HCT116 (cell line): ENCODE data around the gene EVI5. TPM values are rescaled to one million over a fixed set of nuclear protein-coding genes. Genes with fewer than 3 reads are reported as not detected.

Experiments
- ATAC-seq: fragments of 200-7000 bp; cut with Tn5 transposase; 2 replicates; pipeline ENCODE4 v1.9.1; 2020; ENCODE audit warnings: mild to moderate bottlenecking, moderate library complexity
- BruUV-seq: library from RNA; stranded (reverse); fragments of 400-500 nt; replicated peaks from 2 replicates; lab custom pipeline; 2021; lab: Mats Ljungman, UMichigan
- CTCF ChIA-PET: fragments of 300-600 bp; sonication (Branson Sonifier 250); formaldehyde crosslinking; loops from one replicate; lab custom pipeline; 2021; ENCODE audit warnings: antibody characterized with exemption; lab: Charles Lee
- POLR2A ChIA-PET: fragments of 300-600, 350-600 bp; sonication (Branson Sonifier 250); formaldehyde crosslinking; loops from one replicate; lab custom pipeline; 2021; ENCODE audit warnings: antibody characterized with exemption; lab: Charles Lee
- RAD21 ChIA-PET, 2 experiments: fragments of 300-600 bp; sonication (Branson Sonifier 250); formaldehyde crosslinking; loops; one replicate each; lab custom pipeline; 2023; ENCODE audit warnings: low total read pairs in 2 of 2; ENCODE audit not compliant: uncharacterized antibody in 2 of 2, unreplicated experiment in 2 of 2, low non-redundant PET in 1 of 2; lab: Charles Lee
- DNase-seq: peaks from one replicate; pipeline ENCODE4 v3.0.0-alpha.2; 2010; ENCODE audit warnings: low read depth, low spot score
- H2AFZ ChIP-seq: fragments of 200-600 bp; shearing (Covaris generic), sonication (generic); 2 replicates; pipeline ENCODE4 v1.6.1; 2017; ENCODE audit warnings: low read depth, mixed run types, mixed read lengths, antibody characterized with exemption, low read length; ENCODE audit not compliant: poor library complexity, severe bottlenecking
- H3K27ac ChIP-seq: 2 replicates; pipeline ENCODE4 v1.5.1; 2012; ENCODE audit warnings: low read depth, low read length
- H3K27me3 ChIP-seq: fragments of 200-600 bp; sonication (generic); 2 replicates; pipeline ENCODE4 v1.6.1; 2016; ENCODE audit warnings: mixed run types, low read length, mixed read lengths; ENCODE audit not compliant: insufficient read depth
- H3K36me3 ChIP-seq, 2 experiments: fragments of 200-500 bp in 1 of 2; fragments of 200-600 bp in 1 of 2; sonication (Bioruptor generic) in 1 of 2; sonication (generic) in 1 of 2; 2 replicates each; pipeline versions ENCODE4 v1.5.1 to v1.6.1; 2014 to 2016; ENCODE audit warnings: low read length in 2 of 2, inconsistent platforms in 1 of 2, mixed read lengths in 1 of 2, mixed run types in 1 of 2; ENCODE audit not compliant: insufficient read depth in 2 of 2, control insufficient read depth in 1 of 2
- H3K4me1 ChIP-seq, 2 experiments: fragments of 200-600 bp in 1 of 2; sonication (generic) in 1 of 2; 2 replicates each; pipeline versions ENCODE4 v1.5.1 to v1.6.1; 2012 to 2017; ENCODE audit warnings: low read length in 2 of 2, inconsistent platforms in 1 of 2, mild to moderate bottlenecking in 1 of 2, mixed read lengths in 1 of 2, mixed run types in 1 of 2, moderate library complexity in 1 of 2; ENCODE audit not compliant: insufficient read depth in 2 of 2, control insufficient read depth in 1 of 2
- H3K4me2 ChIP-seq: fragments of 200-600 bp; sonication (generic); 2 replicates; pipeline ENCODE4 v1.6.1; 2017; ENCODE audit warnings: mixed run types, low read length, mixed read lengths
- H3K4me3 ChIP-seq, 2 experiments: fragments of 200-600 bp in 1 of 2; sonication (generic) in 1 of 2; replicated peaks in 1 of 2; 2 replicates each; pipeline ENCODE4 v1.5.1; 2011 to 2016; ENCODE audit warnings: low read length in 2 of 2, control low read depth in 1 of 2, low read depth in 1 of 2, mild to moderate bottlenecking in 1 of 2, mixed read lengths in 1 of 2, mixed run types in 1 of 2
- H3K79me2 ChIP-seq: fragments of 200-600 bp; sonication (generic); 2 replicates; pipeline ENCODE4 v1.6.1; 2017; ENCODE audit warnings: mild to moderate bottlenecking, mixed run types, low read length, moderate library complexity, mixed read lengths; ENCODE audit not compliant: insufficient read depth
- H3K9ac ChIP-seq: fragments of 200-600 bp; sonication (generic); 2 replicates; pipeline ENCODE4 v1.6.1; 2016; ENCODE audit warnings: low read length, mixed read lengths
- H3K9me2 ChIP-seq: fragments of 200-600 bp; sonication (generic), shearing (Covaris generic); 2 replicates; pipeline ENCODE4 v1.6.1; 2017; ENCODE audit warnings: mixed run types, mild to moderate bottlenecking, moderate library complexity; ENCODE audit not compliant: insufficient read depth
- H3K9me3 ChIP-seq, 2 experiments: fragments of 200-500 bp in 1 of 2; fragments of 200-600 bp in 1 of 2; sonication (Bioruptor generic) in 1 of 2; sonication (generic) in 1 of 2; 2 replicates each; pipeline ENCODE4 v1.6.1; 2014 to 2017; ENCODE audit warnings: low read length in 2 of 2, mixed read lengths in 2 of 2, inconsistent platforms in 1 of 2, low read depth in 1 of 2, mild to moderate bottlenecking in 1 of 2, mixed run types in 1 of 2, moderate library complexity in 1 of 2; ENCODE audit not compliant: control insufficient read depth in 1 of 2, insufficient read depth in 1 of 2
- H4K20me1 ChIP-seq: fragments of 200-600 bp; sonication (generic), shearing (Covaris generic); 2 replicates; pipeline ENCODE4 v1.6.1; 2017; ENCODE audit warnings: mixed run types, mild to moderate bottlenecking, moderate library complexity; ENCODE audit not compliant: insufficient read depth
- CEBPB ChIP-seq: IDR thresholded peaks from 2 replicates; pipeline ENCODE4 v1.6.1; 2012; ENCODE audit warnings: low read depth
- EGR1 ChIP-seq: IDR thresholded peaks from 2 replicates; pipeline ENCODE4 v1.6.1; 2012; ENCODE audit warnings: low read depth
- ELF1 ChIP-seq: IDR thresholded peaks from 2 replicates; pipeline ENCODE4 v1.6.1; 2012; ENCODE audit warnings: low read depth, borderline replicate concordance
- EZH2 ChIP-seq: fragments of 200-600 bp; sonication (generic); IDR thresholded peaks from 2 replicates; pipeline ENCODE4 v1.6.1; 2017; ENCODE audit warnings: antibody characterized with exemption, mixed run types
- JUND ChIP-seq: IDR thresholded peaks from 2 replicates; pipeline ENCODE4 v1.6.1; 2012
- POLR2A ChIP-seq: IDR thresholded peaks from 2 replicates; pipeline ENCODE4 v1.7.0; 2011; ENCODE audit warnings: borderline replicate concordance; ENCODE audit not compliant: insufficient read depth, insufficient read length; ENCODE audit errors: extremely low read depth
- POLR2AphosphoS5 ChIP-seq: IDR thresholded peaks from 2 replicates; pipeline ENCODE4 v1.6.1; 2011; ENCODE audit warnings: mild to moderate bottlenecking, low read depth, low read length, moderate library complexity
- SIN3A ChIP-seq: IDR thresholded peaks from 2 replicates; pipeline ENCODE4 v1.6.1; 2012; ENCODE audit warnings: low read depth
- SP1 ChIP-seq: IDR thresholded peaks from 2 replicates; pipeline ENCODE4 v1.6.1; 2012; ENCODE audit warnings: low read depth
- SRF ChIP-seq: IDR thresholded peaks from 2 replicates; pipeline ENCODE4 v1.6.1; 2012; ENCODE audit warnings: low read depth
- TCF7L2 ChIP-seq: IDR thresholded peaks from 2 replicates; pipeline ENCODE4 v1.7.0; 2011; ENCODE audit warnings: borderline replicate concordance, inconsistent platforms; ENCODE audit not compliant: insufficient read depth, insufficient read length; ENCODE audit errors: extremely low read depth
- ZFX ChIP-seq: fragments of 450-650 bp; IDR thresholded peaks from 2 replicates; pipeline ENCODE4 v1.6.1; 2017
- intact Hi-C: fragments of 100-400 bp; cut with micrococcal nuclease; formaldehyde crosslinking; loops from 2 replicates; pipeline ENCODE4 v1.10.0; 2022
- total RNA-seq: library from RNA; stranded (reverse); gene quantifications from one replicate; pipeline ENCODE4 v1.2.1, GENCODE V29; 2021; ENCODE audit not compliant: unreplicated experiment
- TF ChIP-seq, protein P1 (sequence below): IDR thresholded peaks from 2 replicates; pipeline ENCODE4 v1.6.1; 2012
- TF ChIP-seq, protein P2 (sequence below), 3 experiments: fragments of 200-600 bp in 1 of 3; sonication (generic) in 1 of 3; IDR thresholded peaks in 2 of 3; conservative IDR thresholded peaks in 1 of 3; 2 replicates each; pipeline ENCODE4 v1.5.1; 2012 to 2017; ENCODE audit warnings: low read depth in 2 of 3, low read length in 2 of 3, antibody characterized with exemption in 1 of 3, borderline replicate concordance in 1 of 3, control low read depth in 1 of 3, mild to moderate bottlenecking in 1 of 3, mixed read lengths in 1 of 3, mixed run types in 1 of 3, moderate library complexity in 1 of 3; ENCODE audit not compliant: insufficient read depth in 1 of 3
- TF ChIP-seq, protein P3 (sequence below): IDR thresholded peaks from 2 replicates; pipeline ENCODE4 v1.6.1; 2012; ENCODE audit warnings: low read depth
- TF ChIP-seq, protein P4 (sequence below): IDR thresholded peaks from 2 replicates; pipeline ENCODE4 v1.6.1; 2012

Gene EVI5
- total RNA-seq, 1 experiment from 2014 or later, result 21.8 TPM

DNA sequence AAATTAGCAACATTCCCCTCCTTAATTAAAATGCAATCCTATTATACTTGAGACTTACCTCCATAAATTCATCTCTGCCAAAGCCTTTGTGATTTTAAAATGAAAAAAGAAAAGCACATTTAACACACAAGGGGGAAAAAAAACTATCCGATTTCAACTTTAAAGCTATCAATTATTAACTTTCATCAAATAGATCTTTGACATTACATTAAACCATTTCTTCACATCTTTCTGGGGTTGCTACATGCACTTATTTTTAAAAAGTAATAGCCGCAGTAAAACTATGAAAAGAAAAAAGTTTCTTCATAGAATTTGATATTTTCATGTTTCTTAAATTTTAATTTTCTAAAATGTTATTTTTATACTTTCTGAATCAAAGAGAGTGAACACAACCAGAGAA is 71.0 kb downstream of the EVI5 start:
- Histone ChIP-seq H3K27me3 (no peaks in the 10 kb centered on the region), H3K4me3 (no peak overlapping the region), H3K9me3 (no peaks in the 10 kb centered on the region), H3K36me3 (no peaks in the 10 kb centered on the region), H3K4me1 (no peaks in the 10 kb centered on the region), H4K20me1 (no peaks in the 10 kb centered on the region), H3K79me2 (no peaks in the 10 kb centered on the region), H2AFZ (no peak overlapping the region), H3K4me2 (no peak overlapping the region), H3K9me2 (0 out of 2 replicates have a peak, but pooled peaks cover 1% of the 10 kb centered on the region), H3K27ac (no peak overlapping the region), H3K9ac (no peak overlapping the region)
- intact Hi-C loops, result no loop called here
- POLR2A ChIA-PET, result no interaction called here
- no peak for DNase-seq
- RAD21 ChIA-PET, result no interaction called here
- TF ChIP-seq, protein P1, sequence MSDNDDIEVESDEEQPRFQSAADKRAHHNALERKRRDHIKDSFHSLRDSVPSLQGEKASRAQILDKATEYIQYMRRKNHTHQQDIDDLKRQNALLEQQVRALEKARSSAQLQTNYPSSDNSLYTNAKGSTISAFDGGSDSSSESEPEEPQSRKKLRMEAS, result no peak
- no peak for ATAC-seq
- CTCF ChIA-PET, result no interaction called here
- no TSS peak for BruUV-seq

DNA sequence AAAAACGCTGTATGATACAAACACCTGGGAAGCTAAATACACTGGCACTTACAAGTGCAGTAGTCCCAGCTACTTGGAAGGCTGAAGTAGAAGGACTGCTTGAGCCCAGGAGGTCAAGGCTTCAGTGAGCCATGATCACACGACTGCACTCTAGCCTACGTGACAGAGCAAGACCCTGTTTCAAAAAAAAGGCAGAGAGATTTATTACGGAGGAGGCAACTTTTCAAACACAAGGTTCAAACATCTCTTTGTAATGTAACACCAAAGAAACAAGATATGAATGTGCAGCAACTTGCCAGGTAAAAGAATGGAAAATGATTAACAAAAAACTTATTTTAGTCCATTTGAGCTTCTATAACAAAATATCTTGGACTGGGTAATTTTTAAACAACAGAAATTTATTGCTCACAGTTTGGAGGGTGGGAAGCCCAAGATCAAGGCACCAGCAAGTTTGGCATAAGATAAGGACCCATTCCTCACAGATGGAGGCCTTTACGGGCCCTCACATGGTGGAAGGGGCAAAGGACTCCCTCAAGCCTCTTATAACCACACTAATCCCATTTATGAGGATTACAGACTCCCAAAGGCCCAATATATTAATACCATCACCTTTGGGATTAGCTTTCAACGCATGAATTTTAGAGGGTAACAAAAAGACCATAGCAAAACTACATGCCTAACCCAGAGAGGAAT is 73.3 kb downstream of the EVI5 start:
- ChIA-PET CTCF (no interaction called here), POLR2A (no interaction called here), RAD21 (no interaction called here)
- no peak overlapping the region for H3K4me2 ChIP-seq
- H3K9me2 ChIP-seq, result peaks cover 6% of the 10 kb centered on the region; the same call in 1 of the 2 replicates
- H3K9ac ChIP-seq, result no peak overlapping the region
- H3K9me3 ChIP-seq, result no peaks in the 10 kb centered on the region
- ATAC-seq (no peak), DNase-seq (no peak)
- intact Hi-C loops, result no loop called here
- no peak overlapping the region for H3K27ac ChIP-seq
- TF ChIP-seq, protein P2, sequence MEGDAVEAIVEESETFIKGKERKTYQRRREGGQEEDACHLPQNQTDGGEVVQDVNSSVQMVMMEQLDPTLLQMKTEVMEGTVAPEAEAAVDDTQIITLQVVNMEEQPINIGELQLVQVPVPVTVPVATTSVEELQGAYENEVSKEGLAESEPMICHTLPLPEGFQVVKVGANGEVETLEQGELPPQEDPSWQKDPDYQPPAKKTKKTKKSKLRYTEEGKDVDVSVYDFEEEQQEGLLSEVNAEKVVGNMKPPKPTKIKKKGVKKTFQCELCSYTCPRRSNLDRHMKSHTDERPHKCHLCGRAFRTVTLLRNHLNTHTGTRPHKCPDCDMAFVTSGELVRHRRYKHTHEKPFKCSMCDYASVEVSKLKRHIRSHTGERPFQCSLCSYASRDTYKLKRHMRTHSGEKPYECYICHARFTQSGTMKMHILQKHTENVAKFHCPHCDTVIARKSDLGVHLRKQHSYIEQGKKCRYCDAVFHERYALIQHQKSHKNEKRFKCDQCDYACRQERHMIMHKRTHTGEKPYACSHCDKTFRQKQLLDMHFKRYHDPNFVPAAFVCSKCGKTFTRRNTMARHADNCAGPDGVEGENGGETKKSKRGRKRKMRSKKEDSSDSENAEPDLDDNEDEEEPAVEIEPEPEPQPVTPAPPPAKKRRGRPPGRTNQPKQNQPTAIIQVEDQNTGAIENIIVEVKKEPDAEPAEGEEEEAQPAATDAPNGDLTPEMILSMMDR (IDR thresholded peaks at IDR 0.05 in 2 of 3, conservative IDR thresholded peaks at IDR 0.05 in 1 of 3; ENCODE audit: borderline replicate concordance in 1 of 3, insufficient read depth in 1 of 3, low read depth in 2 of 3, low read length in 2 of 3), result no peak
- TF ChIP-seq TCF7L2 (no peak), ZFX (no peak), SIN3A (no peak), EZH2 (no peak), CEBPB (no peak), POLR2A (no peak), SP1 (no peak), SRF (no peak), EGR1 (no peak), ELF1 (no peak), JUND (no peak), POLR2AphosphoS5 (no peak)
- TF ChIP-seq, protein P3, sequence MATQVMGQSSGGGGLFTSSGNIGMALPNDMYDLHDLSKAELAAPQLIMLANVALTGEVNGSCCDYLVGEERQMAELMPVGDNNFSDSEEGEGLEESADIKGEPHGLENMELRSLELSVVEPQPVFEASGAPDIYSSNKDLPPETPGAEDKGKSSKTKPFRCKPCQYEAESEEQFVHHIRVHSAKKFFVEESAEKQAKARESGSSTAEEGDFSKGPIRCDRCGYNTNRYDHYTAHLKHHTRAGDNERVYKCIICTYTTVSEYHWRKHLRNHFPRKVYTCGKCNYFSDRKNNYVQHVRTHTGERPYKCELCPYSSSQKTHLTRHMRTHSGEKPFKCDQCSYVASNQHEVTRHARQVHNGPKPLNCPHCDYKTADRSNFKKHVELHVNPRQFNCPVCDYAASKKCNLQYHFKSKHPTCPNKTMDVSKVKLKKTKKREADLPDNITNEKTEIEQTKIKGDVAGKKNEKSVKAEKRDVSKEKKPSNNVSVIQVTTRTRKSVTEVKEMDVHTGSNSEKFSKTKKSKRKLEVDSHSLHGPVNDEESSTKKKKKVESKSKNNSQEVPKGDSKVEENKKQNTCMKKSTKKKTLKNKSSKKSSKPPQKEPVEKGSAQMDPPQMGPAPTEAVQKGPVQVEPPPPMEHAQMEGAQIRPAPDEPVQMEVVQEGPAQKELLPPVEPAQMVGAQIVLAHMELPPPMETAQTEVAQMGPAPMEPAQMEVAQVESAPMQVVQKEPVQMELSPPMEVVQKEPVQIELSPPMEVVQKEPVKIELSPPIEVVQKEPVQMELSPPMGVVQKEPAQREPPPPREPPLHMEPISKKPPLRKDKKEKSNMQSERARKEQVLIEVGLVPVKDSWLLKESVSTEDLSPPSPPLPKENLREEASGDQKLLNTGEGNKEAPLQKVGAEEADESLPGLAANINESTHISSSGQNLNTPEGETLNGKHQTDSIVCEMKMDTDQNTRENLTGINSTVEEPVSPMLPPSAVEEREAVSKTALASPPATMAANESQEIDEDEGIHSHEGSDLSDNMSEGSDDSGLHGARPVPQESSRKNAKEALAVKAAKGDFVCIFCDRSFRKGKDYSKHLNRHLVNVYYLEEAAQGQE, result no peak
- TF ChIP-seq, protein P4, sequence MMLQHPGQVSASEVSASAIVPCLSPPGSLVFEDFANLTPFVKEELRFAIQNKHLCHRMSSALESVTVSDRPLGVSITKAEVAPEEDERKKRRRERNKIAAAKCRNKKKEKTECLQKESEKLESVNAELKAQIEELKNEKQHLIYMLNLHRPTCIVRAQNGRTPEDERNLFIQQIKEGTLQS, result no peak
- BruUV-seq, result no TSS peak
- no peaks in the 10 kb centered on the region for H3K36me3 ChIP-seq
- no peak overlapping the region for H2AFZ ChIP-seq
- H4K20me1 ChIP-seq, result no peaks in the 10 kb centered on the region
- no peaks in the 10 kb centered on the region for H3K79me2 ChIP-seq
- no peak overlapping the region for H3K4me3 ChIP-seq
- H3K27me3 ChIP-seq, result no peaks in the 10 kb centered on the region
- H3K4me1 ChIP-seq, result no peaks in the 10 kb centered on the region
